A549 (cell line): ENCODE results near the gene FRMD8. TPM values are rescaled to one million over a fixed set of nuclear protein-coding genes. Genes with fewer than 3 reads are reported as not detected.
"Not testable (repeated sequence)": the region's sequence is repeated elsewhere in the genome, so short reads cannot be mapped to it uniquely, and the experiment has no call there.

Experiments used
- ATAC-seq, 2 experiments: fragments of 200-7000 bp in 1 of 2; fragments of >200 bp in 1 of 2; cut with Nextera tagmentation in 1 of 2; cut with Tn5 transposase in 1 of 2; 3 replicates each; pipeline versions ENCODE4 v1.8.0 to v1.9.1; 2018 to 2020; ENCODE audit warnings: mild to moderate bottlenecking in 1 of 2, moderate library complexity in 1 of 2
- CTCF ChIA-PET: fragments of 300-600 bp; sonication (Branson Sonifier 250); formaldehyde crosslinking; extraction: SDS; loops from one replicate; lab custom pipeline; 2021; ENCODE audit warnings: antibody characterized with exemption, inconsistent platforms; lab: Yijun Ruan, JAX
- POLR2A ChIA-PET: fragments of 350-600 bp; formaldehyde crosslinking; extraction: SDS; loops from one replicate; lab custom pipeline; 2021; ENCODE audit warnings: antibody characterized with exemption, inconsistent platforms; lab: Yijun Ruan, JAX
- DNase-seq, 2 experiments: peaks; one replicate each; pipeline versions ENCODE4 v3.0.0 to v3.0.0-alpha.2; 2011 to 2016; ENCODE audit warnings: low read depth in 1 of 2, low spot score in 1 of 2
- FAIRE-seq: peaks from 2 replicates; lab custom pipeline; 2011; peaks lifted over from hg19 to GRCh38; lab: Jason Lieb, UNC
- H3K27ac ChIP-seq, 2 experiments: fragments of >200 bp; sonication (Bioruptor Twin); formaldehyde crosslinking; 3 replicates each; pipeline ENCODE4 v1.5.1; 2016 to 2017
- H3K4me1 ChIP-seq: fragments of >200 bp; sonication (Bioruptor Twin); formaldehyde crosslinking; 3 replicates; pipeline ENCODE4 v1.6.1; 2016
- H3K4me2 ChIP-seq: fragments of >200 bp; sonication (Bioruptor Twin); formaldehyde crosslinking; 3 replicates; pipeline ENCODE4 v1.6.1; 2016
- H3K4me3 ChIP-seq: fragments of >200 bp; sonication (Bioruptor Twin); formaldehyde crosslinking; 3 replicates; pipeline ENCODE4 v1.5.1; 2016
- H3K9me3 ChIP-seq: fragments of >200 bp; sonication (Bioruptor Twin); formaldehyde crosslinking; 3 replicates; pipeline ENCODE4 v1.6.1; 2016
- CHD2 ChIP-seq: fragments of 150-350 bp; IDR thresholded peaks from 2 replicates; pipeline ENCODE4 v1.6.1; 2014; ENCODE audit warnings: low read length; ENCODE audit not compliant: partially characterized antibody
- GATA3 ChIP-seq: IDR thresholded peaks from 2 replicates; pipeline ENCODE4 v1.6.1; 2012; ENCODE audit warnings: borderline replicate concordance
- HEYL ChIP-seq: fragments of 250-450 bp; sonication (Bioruptor Pico); IDR thresholded peaks from 2 replicates; pipeline ENCODE4 v1.8.0; 2021; ENCODE audit warnings: mild to moderate bottlenecking, moderate library complexity
- MAZ ChIP-seq: fragments of 150-350 bp; IDR thresholded peaks from 2 replicates; pipeline ENCODE4 v1.6.1; 2014; ENCODE audit warnings: antibody characterized with exemption, low read depth, low read length, borderline replicate concordance
- SMC3 ChIP-seq: fragments of >200 bp; sonication (Bioruptor Twin); formaldehyde crosslinking; IDR thresholded peaks from 3 replicates; pipeline ENCODE4 v1.6.1; 2018; ENCODE audit warnings: inconsistent platforms
- SREBF2 ChIP-seq: fragments of 450-650 bp; IDR thresholded peaks from 2 replicates; pipeline ENCODE4 v1.6.1; 2014; ENCODE audit warnings: mild to moderate bottlenecking, moderate library complexity
- TFCP2L1 ChIP-seq: fragments of 250-450 bp; sonication (Bioruptor Pico); IDR thresholded peaks from 2 replicates; pipeline ENCODE4 v1.5.0; 2021; ENCODE audit warnings: mild to moderate bottlenecking
- TP53 ChIP-seq: fragments of 250-450 bp; sonication (Bioruptor Pico); IDR thresholded peaks from 2 replicates; pipeline ENCODE4 v1.5.0; 2021; ENCODE audit warnings: mild to moderate bottlenecking, moderate library complexity
- ZC3H11A ChIP-seq: fragments of 450-650 bp; IDR thresholded peaks from 2 replicates; pipeline ENCODE4 v1.6.1; 2014; ENCODE audit warnings: antibody characterized with exemption, mild to moderate bottlenecking
- ZFP36 ChIP-seq: fragments of 450-650 bp; IDR thresholded peaks from 2 replicates; pipeline ENCODE4 v1.6.1; 2014; ENCODE audit warnings: borderline replicate concordance; ENCODE audit not compliant: partially characterized antibody
- ZSCAN20 ChIP-seq: fragments of 250-450 bp; sonication (Bioruptor Pico); IDR thresholded peaks from 2 replicates; pipeline ENCODE4 v1.8.0; 2022; ENCODE audit warnings: mild to moderate bottlenecking, moderate library complexity
- WGBS: methylation state at CpG from one replicate; pipeline ENCODE4 v1.1.6; 2017; ENCODE audit errors: missing lambda C conversion rate; 5-methylcytosine and 5-hydroxymethylcytosine counted together
- polyA plus RNA-seq, 4 experiments: library from polyadenylated mRNA; depleted of rRNA in 3 of 4; stranded (reverse); fragments of >200 nt; fragmentation: RNase III in 1 of 4; extraction: RNeasy Plus Mini Kit Qiagen cat#74134 plus additional on column Dnase treatment in 1 of 4; gene quantifications; 2 replicates in 3 of 4; 3 replicates in 1 of 4; pipeline ENCODE4 v1.2.3, GENCODE V29; 2011 to 2017
- TF ChIP-seq, protein P1 (sequence below): fragments of >200 bp; sonication (Bioruptor Twin); formaldehyde crosslinking; IDR thresholded peaks from 3 replicates; pipeline ENCODE4 v1.6.1; 2016

The FRMD8 gene
- polyA plus RNA-seq, 2 of the 4 experiments (the other 2 are of a cell fraction) = 12.9 to 20.0 TPM

DNA sequence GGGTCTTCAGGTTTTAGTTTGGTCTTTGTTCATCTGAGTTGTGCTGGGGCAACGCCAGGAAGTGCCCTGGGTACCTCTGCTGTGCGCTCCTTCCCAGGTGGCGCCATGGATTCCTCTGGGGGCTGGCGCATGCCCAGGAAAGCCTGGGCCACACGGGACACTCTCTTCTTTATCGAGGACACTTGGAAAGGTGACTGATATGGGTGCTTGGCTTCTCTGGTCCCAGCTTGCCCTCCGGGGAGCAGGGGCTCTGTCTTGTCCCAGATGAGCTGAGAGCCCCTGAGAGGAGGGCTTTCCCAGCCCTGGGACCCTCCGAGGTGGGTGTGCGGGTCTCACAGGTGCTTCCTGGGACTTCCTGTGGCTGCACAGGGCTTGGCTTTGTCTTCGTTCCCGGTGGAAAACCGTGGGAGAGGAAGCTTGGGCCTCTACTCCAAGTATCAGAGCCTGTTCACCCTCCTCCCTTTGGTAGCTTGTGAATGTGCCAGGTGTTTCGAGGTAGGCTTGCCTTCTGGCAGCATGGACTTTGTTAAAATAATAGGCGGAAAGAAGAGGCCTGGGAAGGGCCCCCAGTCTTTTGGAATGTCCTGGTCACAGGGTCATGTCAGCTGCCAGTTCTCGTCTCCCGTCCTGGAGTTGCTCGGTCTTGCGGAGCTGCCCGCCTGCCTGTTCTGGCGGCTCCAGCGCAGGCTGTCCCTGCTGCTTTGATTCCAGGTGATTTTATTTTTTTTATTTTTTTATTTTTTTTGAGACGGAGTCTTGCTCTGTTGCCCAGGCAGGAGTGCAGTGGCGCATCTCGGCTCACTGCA is 26.0 kb downstream of the FRMD8 start:
- ChIA-PET POLR2A (interaction anchor here (2.6 kb wide), 1 partner anchor 10 kb away, joined by 6 read pairs; the partner anchor contains the start of gene NEAT1), CTCF (interaction anchor here (0.7 to 17.0 kb wide), 8 partner anchors 10 to 99 kb away, joined by 3 to 208 read pairs (median 4); partner anchors contain the start of genes FRMD8, MALAT1, NEAT1 and SLC25A45)
- no peak for ATAC-seq

DNA sequence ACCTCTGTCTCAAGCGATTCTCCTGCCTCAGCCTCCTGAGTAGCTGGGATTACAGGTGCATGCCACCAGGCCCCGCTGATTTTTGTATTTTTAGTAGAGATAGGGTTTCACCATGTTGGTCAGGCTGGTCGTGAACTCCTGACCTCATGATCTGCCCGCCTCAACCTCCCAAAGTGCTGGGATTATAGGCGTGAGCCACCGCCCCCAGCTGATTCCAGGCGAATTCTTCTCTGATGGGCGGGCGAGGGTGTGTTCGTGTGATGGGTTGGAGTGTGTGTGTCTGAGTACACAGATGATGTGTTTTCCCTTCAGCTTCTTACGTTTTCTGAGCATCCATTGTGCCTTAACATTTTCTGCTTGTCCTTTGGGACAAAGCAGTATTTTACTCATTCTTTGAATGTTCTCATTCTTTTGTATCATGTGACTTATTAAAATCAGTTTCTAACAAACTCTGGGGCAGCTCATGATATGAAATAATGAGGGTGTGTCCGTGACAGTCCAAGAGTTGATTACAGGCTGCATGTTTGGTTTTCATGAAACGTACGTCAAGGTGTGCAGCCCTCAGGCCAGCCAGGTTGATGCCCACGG is 26.7 kb downstream of the FRMD8 start:
- CTCF ChIA-PET = interaction anchor here (0.7 to 17.0 kb wide), 5 partner anchors 9 to 98 kb away, joined by 3 to 208 read pairs (median 3); partner anchors contain the start of genes FRMD8, MALAT1 and SLC25A45
- 86% methylated on average over 15 of the region's 15 CpGs for WGBS
- FAIRE-seq, H3K27ac ChIP-seq, DNase-seq, H3K4me2 ChIP-seq, H3K4me3 ChIP-seq, H3K9me3 ChIP-seq, ATAC-seq: not testable (repeated sequence)
- H3K4me1 ChIP-seq = peaks cover 26% of the 10 kb centered on the region
- POLR2A ChIA-PET = interaction anchor here (2.6 to 9.5 kb wide), 2 partner anchors 10 to 13 kb away, joined by 6 to 131 read pairs; partner anchors contain the start of gene NEAT1

More for the DNA sequence above, 26.0 kb downstream of the FRMD8 start:
- 90% methylated on average over 18 of the region's 24 CpGs for WGBS
- TF ChIP-seq, protein P1, sequence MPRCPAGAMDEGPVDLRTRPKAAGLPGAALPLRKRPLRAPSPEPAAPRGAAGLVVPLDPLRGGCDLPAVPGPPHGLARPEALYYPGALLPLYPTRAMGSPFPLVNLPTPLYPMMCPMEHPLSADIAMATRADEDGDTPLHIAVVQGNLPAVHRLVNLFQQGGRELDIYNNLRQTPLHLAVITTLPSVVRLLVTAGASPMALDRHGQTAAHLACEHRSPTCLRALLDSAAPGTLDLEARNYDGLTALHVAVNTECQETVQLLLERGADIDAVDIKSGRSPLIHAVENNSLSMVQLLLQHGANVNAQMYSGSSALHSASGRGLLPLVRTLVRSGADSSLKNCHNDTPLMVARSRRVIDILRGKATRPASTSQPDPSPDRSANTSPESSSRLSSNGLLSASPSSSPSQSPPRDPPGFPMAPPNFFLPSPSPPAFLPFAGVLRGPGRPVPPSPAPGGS = no peak
- TF ChIP-seq SMC3 (no peak), ZFP36 (no peak), HEYL (CRISPR knock-in tag) (no peak)
- DNase-seq (no peak), FAIRE-seq (no peak)
- Histone ChIP-seq H3K4me2 (no peak overlapping the region), H3K9me3 (no peaks in the 10 kb centered on the region), H3K4me3 (no peak overlapping the region), H3K4me1 (peaks cover 19% of the 10 kb centered on the region), H3K27ac (no peak overlapping the region)

DNA sequence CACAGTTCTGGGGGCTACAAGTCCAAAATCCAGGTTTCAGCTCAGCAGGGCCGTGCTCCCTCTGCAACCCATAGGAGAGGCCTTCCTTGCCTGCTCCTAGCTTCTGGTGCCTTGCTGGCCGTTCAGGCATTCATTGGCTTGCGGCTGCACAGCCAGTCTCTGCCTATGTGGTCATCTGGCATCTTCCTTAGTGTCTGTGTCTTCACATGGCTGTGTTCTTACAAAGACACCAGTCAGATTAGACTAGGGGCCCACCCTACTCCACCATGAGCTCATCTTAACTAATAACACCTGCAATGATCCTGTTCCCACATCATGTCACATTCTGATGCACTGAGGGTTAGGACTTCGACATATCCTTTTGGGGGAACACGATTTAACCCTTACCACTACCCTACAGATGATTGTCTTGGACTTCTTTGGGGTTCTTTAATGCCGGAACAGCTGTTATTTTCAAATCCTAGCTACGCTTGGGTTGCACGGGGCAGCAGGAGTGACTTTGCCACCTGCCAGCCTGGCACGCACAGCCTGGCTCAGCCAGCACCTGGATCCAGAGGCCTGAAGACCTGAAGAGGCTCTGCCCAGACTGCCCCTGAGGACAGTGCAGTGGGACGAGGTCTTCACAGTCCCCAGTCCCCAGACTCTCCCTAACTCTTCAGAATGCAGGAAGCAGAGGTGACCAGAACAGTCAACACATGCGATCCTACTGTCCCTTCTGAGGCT is 28.5 kb downstream of the FRMD8 start:
- CTCF ChIA-PET = interaction anchor here (0.6 to 17.0 kb wide), 22 partner anchors 11 to 181 kb away, joined by 3 to 208 read pairs (median 8); partner anchors contain the start of genes CDC42EP2, FRMD8, MALAT1 and SLC25A45
- ATAC-seq (no peak), DNase-seq (no peak), FAIRE-seq (no peak)
- Histone ChIP-seq H3K4me2 (no peak overlapping the region), H3K27ac (peak overlapping the region in 1 of 2 experiments; percentile 97; a peak in 3 of 6 replicates), H3K9me3 (no peaks in the 10 kb centered on the region), H3K4me1 (peaks cover 41% of the 10 kb centered on the region), H3K4me3 (no peak overlapping the region)
- TF ChIP-seq TFCP2L1 (CRISPR knock-in tag) (no peak), MAZ (no peak), GATA3 (no peak), CHD2 (no peak), ZSCAN20 (CRISPR knock-in tag) (no peak), ZC3H11A (no peak)
- POLR2A ChIA-PET = interaction anchor here (0.6 to 17.5 kb wide), 8 partner anchors 9 to 930 kb away, joined by 3 to 756 read pairs (median 4); partner anchors contain the start of genes BRMS1, MALAT1 and NEAT1
- WGBS = 86% methylated on average over 11 of the region's 11 CpGs

DNA sequence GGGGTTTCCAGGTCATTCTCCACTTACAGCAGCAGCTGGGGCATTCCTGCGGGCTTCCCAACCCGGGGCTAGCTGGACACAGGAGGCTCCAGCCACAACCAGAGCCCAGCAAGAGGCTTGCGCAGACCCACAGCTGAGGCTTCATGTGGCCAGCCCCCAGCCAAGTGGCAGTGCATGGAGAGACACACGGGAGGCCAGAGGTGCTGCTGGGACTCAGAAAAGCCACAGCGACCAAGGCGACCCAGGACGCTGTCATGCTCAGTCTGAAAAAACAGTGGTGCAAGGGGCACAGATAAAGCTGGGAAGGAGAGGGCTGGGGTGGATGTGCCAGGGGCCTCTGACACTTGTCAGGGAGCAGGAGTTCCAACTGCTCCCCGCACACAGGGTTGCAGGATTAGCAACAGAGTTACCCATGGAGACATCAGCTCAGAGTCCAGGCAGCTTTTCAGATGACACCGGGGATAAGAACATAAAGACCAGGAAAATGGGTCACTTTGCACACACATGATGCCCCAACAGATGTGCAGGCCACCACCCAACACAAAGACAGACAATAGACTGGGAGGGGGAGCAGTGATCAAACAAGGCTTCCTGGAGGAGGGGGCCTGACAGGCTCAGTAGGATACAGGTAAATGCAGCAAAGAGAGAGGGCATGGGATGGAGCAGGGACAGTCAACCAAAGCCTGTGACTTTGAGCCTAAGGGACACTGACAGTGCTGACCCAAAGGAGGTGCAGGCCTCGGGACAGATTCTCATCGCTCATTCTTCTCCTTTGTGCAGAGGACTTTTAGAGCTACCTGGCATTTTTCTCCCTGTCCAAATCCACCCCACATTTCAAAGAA is 29.3 kb downstream of the FRMD8 start:
- H3K9me3 ChIP-seq = no peaks in the 10 kb centered on the region
- ChIA-PET POLR2A (interaction anchor here (0.7 to 17.5 kb wide), 11 partner anchors 11 to 88 kb away, joined by 3 to 756 read pairs (median 4); partner anchors contain the start of genes MALAT1 and NEAT1), CTCF (interaction anchor here (0.6 to 17.0 kb wide), 39 partner anchors 10 to 204 kb away, joined by 3 to 208 read pairs (median 5); partner anchors contain the start of genes CDC42EP2, FRMD8, MALAT1 and SLC25A45)
- TF ChIP-seq SREBF2 (no peak), TP53 (CRISPR knock-in tag) (0 out of 2 replicates have a peak, but pooled peaks have one; percentile 32)
- ATAC-seq (no peak), FAIRE-seq (no peak), DNase-seq (no peak)
- peak overlapping the region; percentile 89 for H3K4me2 ChIP-seq
- H3K4me1 ChIP-seq = peaks cover 49% of the 10 kb centered on the region
- peak overlapping the region; percentile 97 to 100 for H3K27ac ChIP-seq
- WGBS = 82% methylated on average over 11 of the region's 11 CpGs
- peak overlapping the region; percentile 3; the same call in 1 of the 3 replicates for H3K4me3 ChIP-seq
